NCI-H146 treated with DMSO at 0.1 percent for 48 hours (cell line): Measurements from ENCODE around the gene KANSL3.
"Not testable (repeated sequence)": the region's sequence is repeated elsewhere in the genome, so short reads cannot be mapped to it uniquely, and the experiment has no call there.

Experiments used
- DNase-seq: peaks from one replicate; lab custom pipeline; 2025; ENCODE audit not compliant: unreplicated experiment; lab: John Stamatoyannopoulos, UW

The KANSL3 gene

DNA sequence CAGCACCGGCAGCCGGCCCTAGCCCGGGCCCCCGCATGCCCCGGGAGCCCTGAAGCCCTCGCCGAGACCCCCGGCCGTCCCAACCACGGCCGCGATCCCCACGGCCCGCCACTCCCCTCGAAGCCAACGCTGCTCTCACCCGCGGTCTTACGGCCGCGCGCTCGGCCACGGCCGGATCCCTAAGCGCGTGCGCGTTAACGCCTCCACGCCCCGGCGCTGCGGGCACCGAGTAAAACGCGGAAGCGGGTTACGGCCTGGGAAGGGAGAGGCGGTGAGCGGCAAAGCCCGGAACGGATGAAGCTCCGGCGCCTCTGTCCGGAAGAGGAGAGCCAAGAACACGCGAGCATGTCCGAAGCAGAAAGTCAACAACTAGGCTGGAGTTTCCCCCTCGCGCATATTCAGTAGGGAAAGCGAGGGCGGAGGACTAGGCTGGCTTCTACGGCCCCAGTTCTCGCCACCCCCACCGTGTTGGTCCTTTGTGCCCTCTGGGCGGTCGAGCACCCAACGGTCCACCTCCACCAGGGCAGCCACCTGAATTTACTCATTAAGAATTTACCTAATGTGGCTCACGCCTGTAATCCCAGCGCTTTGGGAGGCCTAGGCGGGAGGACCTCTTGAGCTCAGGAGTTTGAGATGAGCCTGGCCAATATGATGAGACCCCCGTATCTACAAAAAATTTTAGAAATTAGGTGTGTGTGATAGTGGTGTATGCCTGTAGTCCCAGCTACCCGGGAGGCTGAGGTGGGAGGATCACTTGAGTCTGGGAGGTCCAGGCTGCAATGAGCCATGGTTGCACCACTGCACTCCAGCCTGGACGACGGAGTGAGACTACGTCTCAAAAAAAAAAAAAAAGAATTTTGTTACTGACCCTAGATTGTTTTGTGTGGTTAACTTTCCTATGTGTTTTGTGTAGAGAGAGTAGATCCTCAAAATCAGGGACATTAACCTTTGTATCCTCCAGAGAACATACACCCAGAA, at the start of gene KANSL3:
Gene KANSL3 (minus strand): TSS at position 169 of the 978 bp plus-strand sequence. CDS start 1,177 bp downstream, outside the sequence.
- DNase-seq = peak; percentile 51

DNA sequence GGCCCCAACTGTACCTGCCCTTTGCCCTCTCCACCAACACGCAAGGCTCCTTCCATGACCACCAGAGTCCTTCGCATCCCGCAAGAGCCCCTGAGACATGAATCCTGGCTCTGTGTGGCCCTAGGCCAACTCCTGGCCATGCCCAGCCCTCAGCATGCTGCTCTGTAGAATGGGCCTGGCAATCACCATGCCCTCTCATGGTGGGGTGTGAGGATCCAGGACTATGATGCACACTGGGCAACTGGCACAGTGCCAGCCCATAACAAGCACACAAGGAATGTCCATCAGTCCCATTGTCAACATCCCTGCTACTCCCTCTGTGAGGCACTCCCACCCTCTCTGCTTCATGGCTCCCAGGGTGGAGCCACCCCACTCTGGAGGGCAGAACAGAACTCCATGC, 49.2 kb upstream of the KANSL3 start:
- no peak for DNase-seq

DNA sequence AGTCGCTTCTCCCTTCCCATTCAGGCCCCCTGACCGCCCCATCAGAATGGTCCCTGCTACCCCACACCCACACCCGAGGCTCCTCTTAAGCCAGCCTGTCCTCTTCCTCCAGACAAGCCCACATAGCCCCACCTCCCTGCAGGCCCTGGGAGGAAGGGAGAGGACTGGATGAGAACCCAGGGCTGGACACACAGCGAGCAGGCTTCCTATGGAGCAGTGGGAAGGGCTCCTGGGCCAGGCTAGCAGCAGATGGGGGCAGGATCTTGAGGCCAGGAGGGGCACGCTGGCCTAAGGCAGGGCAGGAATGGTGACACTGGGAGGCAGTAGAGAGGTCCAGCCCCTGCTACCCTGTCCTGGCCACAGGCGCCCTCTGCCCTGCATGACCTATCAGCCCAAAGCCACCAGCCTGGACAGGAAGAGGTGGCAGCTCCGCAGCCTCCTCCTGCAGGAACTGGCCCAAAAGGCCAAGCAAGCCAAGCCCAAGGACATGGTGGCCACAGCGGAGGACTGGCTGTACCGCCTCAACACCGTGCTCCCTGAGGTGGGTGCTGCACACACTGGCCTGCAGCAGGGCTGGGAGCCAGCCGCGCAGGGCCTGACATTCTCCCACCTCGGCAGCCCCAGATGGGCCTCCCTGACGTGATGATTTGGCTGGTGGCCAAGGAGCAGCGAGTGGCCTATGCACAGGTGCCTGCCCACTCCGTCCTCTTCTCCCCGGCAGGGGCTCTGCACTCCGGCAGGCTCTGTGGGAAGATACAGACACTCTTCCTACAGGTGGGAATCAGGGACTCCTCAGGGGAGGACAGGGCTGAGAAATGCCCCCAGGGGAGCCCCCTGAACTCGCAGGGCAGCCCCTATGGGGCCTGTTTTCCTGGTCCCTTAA, 47.7 kb upstream of the KANSL3 start:
- peak; percentile 72 for DNase-seq

DNA sequence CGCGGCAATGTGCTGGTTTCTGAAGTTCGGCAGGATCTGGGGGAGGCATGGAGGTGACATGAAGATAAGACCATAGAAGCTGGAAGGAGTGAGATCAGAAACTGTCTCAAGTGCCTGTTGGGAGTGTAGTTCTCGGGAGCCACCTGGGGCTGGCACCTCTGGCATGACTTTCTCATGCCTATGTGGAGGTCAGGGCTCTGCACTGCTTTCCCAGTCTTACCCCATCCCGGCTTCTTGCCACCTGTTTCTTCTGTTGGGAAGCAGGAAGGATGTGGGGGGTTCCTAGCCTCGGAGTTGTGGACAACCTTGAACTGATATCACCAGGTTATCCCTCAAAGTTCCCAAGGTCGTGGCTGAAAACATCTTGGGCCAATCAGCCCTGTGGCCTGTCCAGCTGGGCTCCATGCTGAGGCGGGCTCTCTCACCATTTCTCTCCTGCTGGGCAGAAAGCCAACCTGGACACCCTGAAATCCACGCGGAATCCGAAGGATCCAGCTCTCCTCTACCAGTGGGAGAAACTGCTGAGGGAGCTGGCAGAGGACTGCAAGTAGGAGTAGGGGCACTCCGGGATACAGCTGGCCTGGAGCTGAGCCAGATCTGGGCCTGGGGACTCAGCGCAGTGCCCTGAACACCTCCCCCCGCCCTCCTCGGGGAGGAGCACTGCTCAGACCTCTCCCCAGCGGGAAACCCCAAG, 46.9 kb upstream of the KANSL3 start:
- DNase-seq = no peak

DNA sequence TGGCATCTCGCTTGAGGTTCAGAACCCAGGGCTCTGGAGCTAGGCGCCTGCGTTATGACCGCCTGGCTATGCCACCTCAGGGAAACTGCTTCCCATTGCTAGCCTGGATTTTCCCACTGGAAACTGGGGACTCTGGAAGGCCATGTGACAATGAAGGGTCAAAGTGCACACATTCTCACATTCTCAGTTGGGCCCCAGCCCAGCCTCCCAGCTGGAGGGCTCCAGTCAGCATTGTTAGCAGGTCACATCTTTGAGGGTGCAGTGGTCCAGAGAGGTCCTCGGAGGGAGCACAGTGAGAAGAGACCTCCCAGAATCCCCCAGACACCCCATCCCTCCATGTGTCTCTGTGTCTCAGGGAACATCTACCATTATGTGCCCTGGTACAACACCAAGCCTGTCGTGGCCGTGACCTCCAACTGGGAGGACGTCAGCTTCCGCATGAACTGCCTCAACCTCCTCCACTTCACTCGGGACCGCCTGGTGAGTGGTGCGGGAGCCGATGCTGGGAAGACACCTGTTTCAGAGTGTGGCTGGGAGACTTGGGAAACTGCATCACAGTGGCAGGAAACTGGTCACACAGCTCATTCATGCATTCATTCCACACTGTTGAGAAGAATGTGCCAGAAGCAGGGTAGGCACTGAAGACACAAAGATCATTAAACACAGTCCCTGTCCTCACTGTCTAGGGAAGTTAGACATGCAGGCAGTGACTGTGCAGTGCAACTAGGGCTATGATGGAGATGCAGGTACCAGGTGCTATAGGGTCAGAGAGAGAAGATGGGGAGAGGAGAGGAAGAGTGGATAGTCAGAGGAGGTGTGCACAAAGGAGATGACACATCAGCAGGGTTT, 46.1 kb upstream of the KANSL3 start:
- no peak for DNase-seq

DNA sequence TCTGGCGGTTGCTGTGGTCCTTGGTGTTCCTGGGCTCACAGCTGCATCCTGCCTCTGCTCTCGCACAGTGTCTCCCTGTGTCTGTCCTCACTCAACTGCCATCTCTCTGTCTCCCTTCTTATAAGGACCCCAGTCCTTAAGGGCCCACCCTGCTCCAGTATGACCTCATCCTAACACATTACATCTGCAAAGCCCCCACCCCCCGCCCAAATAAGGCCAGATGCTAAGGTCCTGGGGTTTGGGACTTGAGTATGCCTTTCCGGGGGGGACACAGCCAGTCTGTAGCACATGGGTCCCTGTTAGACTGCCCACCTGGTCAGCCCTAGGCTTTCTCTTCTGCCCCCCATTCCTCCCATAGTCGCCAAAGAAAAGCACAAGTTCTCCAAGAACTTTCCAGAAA, 45.2 kb upstream of the KANSL3 start:
- DNase-seq = no peak

DNA sequence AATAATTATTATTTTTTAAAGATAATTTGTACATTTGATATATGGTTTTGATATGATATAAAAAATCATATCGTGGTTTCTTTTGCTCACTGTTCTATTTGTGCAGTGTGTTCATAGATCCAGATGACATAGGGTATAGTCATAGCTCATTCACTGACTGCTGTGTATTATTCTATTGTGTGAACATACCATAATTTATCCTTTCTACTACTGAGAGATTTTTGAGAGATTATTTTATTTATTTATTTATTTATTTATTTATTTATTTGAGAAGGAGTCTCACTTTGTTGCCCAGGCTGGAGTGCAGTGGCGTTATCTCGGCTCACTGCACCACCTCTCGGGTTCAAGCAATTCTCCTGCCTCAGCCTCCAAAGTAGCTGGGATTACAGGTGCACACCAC, 43.4 kb upstream of the KANSL3 start:
- no peak for DNase-seq

DNA sequence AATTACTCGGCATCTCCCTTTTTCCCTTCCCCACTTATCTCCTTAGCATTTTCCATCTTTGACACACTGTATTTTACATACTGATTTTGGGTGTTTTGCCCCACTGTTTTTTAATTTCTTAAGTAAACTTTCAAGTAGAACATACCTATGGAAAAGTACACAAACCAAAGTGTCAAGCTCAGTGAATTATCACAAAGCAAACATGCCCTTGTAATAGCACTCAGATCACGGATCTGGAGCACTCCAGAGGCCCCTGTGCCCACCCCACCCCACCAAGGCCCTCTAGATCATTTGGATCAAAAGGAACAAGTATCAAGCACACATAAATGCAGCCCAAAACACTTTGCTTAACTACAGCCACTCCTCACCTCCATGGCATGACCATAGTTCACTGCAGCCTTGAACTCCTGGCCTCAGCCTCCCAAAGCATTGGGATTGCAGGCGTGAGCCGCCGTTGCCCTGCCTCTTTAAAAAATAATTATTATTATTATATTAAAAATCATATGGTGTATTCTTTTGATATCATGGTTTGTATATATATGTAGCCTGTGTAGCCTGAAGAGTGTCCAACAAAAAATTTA, 42.5 kb upstream of the KANSL3 start:
- no peak for DNase-seq

DNA sequence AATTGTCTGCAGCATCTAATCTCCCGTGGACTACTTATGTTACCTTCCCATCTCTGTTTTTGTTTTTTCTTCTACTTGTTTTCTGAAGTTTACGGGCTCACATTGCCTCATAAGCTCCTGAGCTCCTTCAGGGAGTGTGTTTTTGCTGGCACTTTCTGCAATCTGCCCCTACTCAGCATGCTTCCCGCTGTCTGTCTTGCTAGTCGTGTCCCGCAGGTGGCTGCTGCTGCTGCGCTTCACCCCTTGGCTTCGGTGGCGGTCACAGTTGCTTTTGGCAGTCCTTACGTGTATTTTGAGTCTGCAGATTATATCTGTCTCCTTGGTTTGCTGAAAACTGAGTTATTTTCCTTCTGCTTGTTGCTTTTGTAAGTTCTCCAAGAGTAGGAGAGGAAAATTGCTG, 41.7 kb upstream of the KANSL3 start:
- DNase-seq = no peak

DNA sequence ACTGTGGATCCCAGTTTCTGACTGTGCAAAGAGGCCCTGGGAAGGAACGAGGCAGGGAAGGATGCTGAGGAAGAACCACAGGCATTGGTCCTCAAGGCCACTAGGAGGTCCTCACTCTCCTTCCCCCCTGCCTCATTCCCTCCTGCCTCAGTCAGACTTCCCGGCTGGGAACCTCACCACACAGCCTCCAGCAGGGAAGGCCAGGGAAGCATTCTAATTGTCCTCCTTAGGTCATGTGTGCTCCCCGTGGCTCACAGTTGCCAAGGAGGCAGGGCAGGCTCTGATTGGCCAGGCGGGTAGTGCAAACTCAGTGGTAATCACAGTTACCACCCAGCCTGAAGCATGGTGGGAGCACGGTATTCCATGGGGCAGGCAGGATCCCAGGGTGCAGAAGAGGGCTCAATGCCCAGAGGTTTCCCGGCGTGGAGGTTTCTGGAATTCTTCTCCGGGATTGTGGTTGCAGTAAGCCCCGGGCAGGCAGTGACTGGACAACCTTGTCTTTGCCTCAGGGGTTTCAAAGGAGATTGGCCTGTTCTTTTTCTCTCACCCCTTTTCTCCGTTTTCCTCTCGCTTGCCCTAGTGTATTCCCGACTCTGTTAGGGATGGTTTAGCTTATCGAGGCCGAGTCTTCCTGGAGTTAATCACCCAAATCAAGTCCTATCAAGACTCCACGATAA, 31.6 kb upstream of the KANSL3 start:
- no peak for DNase-seq

DNA sequence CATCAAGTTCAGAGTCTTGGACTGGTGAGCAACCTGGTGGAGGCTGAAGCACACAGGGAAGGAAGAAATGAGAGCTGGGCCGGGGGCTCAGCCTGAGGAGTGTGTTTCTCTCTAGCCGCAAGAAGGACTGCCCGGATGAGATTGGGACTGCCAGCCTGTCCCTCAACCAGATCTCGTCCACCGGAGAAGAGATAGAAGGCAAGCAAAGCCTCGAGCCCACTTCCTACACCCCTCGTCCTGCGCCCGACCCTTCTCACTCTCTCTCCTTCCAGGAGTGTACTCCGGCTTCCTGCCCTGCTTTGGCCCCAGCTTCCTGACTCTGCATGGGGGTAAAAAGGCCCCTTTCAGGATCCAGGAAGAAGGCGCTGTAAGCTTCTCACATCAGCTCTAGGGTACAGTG, 30.7 kb upstream of the KANSL3 start:
- DNase-seq = no peak

DNA sequence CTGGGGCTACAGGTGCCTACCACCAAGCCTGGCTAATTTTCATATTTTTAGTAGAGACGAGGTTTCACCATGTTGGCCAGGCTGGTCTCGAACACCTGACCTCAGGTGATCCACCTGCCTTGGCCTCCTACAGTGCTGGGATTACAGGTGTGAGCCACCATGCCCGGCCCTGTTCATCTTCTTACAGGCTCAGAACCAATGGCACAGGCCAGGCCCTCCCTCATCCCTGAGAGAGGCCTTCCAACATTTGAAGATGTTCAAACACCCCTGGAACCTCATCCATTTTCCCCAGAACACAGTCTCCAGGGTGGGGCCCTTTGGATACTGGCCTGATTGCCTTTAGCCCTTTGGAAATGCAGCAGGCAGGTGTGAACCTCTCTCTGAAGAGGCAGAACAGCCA, 27.6 kb upstream of the KANSL3 start:
- DNase-seq = not testable (repeated sequence)

DNA sequence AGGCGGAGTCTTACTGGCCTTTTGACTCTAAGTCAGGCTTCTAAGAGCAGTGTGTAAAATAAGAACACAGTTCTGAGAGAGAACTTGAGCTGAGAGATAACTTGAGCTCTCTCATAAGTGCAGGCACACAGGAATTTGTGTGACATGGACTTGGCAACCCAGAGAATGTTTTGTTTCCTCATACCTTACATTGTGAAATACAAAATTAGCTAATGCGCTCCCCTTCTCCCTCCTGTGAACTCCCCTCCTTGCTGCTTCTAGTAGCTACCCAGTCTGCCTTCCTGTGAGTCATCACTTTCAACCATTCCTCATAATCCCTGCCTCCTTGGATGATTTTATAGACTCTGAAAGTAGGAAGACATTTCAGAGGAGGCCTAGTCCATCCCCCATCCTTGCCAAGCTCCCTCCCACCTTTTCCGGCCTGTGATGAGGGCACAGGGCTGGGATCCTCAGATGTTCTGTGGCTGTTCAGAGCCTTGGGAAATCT, 27.0 kb upstream of the KANSL3 start:
- DNase-seq = no peak

DNA sequence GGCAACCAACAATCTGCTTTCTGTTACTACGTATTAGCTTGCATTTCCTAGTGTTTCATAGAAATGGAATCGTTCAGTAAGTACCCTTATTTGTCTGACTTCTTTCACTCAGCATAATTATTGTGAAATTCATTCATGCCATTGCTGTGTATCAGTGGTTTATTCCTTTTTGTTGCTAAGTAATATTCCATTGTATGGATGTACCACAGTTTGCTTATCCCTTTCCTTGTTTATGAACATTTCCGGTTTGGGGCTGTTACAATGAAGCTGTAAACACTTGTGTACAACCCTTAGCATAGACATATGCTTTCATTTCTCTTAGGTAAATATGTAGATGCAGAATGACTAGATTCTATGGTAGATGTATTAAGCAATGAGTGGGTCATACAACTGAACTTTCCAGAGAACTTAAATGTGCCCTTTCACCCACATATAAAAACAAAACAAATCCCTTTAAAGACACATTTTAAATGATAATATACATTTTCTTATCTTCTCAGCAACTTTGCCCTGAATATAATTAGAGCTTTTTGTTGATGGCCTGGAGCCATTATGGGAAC, 26.3 kb upstream of the KANSL3 start:
- no peak for DNase-seq

DNA sequence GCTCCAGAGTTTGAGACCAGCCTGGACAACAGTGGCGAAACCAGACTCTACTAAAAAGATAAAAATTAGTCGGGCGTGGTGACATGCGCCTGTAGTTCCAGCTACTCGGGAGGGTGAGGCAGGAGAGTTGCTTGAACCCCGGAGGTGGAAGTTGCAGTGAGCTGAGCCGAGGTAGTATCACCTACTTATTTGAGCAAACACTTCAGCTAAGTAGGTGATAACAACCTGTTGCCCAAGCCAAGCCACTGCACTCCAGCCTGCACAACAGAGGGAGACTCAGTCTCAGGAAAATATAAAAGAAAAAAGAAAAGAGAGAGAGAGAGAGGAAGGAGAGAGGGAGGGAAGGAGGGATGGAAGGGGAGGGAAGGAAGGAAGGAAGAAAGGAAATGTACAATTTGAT, 25.7 kb upstream of the KANSL3 start:
- DNase-seq = no peak

DNA sequence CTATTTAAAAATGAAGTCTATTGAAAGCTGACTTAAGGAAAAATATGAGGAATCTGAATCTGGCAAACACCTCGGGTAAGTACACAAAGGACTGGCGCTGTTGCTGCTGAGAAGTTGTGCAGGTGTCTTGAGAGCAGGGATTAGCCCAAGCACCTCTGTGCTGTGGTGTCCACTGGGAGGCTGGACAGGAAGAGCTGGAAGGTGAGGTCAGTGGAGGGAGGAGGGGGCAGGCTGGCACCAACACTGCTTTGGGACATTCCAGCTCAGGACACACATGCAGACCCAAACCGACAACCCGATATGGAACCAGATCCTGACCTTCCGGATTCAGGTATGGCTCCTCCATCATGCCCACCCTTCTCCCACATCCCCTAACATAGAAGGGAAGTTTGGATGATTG, 25.1 kb upstream of the KANSL3 start:
- no peak for DNase-seq

DNA sequence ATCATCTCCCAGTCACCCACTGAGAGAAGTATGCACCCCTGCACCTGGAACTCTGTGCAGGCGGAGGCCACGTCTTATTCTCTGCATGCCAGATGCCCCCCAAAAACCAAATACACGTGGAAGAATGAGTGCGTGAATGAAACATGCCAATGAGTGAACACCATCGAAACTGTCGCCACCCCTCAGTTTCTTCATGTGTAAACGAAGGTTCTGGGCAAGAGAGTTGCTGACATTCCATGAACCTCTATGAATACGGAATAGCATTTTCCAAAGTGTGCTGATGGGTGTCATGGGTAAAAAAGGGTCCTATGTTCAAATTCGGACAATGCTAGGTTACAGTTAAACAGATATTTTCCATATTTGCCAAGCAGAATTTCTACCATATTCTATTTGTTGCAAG, 24.2 kb upstream of the KANSL3 start:
- no peak for DNase-seq

DNA sequence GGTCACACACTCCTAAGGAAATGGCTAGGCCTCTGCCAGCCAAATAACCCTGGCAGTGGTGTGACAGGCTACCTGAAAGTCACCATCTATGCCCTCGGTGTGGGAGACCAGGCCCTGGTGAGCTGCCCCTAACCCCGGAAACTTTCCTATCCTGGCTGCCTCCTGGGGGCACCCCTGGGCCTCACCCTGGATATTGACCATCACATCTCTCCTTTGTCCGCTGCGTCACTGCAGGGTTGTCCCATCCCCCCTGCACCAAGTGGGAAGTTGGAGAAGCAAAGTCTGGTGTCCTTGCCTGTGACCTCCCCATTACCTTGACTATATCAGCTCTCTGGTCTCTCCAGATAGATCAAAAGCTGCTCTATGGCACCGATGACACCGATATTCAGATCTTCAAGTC, 23.2 kb upstream of the KANSL3 start:
- DNase-seq = no peak

DNA sequence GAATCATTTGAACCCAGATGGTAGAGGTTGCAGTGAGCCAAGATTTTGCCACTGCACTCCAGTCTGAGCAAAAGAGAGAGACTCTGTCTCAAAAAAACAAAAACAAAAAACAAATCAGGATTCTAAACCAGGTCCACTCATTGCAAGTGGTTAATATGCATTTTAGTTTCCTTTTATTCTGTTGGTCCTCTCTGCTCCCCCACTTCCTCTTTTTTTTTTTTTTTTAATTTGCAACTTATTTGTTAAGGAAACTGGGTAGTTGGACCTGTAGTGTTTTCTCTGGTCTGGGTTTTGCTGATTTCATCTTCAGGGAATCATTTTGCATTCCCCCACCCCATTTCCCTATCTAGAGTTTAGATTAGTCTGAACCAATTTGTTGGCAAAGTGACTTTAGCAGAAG, 18.4 kb upstream of the KANSL3 start:
- no peak for DNase-seq
